ENCODE measurements around the gene CHD6. TPM values are rescaled to one million over a fixed set of nuclear protein-coding genes. Genes with fewer than 3 reads are reported as not detected.

The CHD6 gene
- total RNA-seq, 1 experiment from 2014 or later = 26.6 TPM

DNA sequence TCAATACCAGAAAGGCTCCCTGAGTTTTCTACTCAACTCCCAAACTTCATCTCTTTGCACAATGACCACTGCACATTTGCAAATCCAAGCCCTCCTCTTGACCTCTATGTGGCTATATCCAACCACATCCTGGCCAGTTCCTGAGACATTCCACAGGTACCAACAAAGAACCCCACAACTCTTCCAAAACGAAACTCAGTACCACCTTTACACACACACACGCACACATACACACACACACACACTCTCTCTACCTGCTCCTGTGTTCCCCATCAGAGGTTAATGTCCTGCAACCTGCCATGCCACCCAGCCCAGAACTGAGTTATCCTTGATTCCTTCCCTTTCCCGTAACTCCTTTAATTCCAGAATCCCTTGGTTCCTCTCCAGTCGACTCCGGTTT lies 58.5 kb downstream of the CHD6 start:
- no peak overlapping the region for H3K4me2 ChIP-seq (ENCODE audit: low read length)
- H3K9me2 ChIP-seq (ENCODE audit: insufficient read depth) = no peaks in the 10 kb centered on the region

DNA sequence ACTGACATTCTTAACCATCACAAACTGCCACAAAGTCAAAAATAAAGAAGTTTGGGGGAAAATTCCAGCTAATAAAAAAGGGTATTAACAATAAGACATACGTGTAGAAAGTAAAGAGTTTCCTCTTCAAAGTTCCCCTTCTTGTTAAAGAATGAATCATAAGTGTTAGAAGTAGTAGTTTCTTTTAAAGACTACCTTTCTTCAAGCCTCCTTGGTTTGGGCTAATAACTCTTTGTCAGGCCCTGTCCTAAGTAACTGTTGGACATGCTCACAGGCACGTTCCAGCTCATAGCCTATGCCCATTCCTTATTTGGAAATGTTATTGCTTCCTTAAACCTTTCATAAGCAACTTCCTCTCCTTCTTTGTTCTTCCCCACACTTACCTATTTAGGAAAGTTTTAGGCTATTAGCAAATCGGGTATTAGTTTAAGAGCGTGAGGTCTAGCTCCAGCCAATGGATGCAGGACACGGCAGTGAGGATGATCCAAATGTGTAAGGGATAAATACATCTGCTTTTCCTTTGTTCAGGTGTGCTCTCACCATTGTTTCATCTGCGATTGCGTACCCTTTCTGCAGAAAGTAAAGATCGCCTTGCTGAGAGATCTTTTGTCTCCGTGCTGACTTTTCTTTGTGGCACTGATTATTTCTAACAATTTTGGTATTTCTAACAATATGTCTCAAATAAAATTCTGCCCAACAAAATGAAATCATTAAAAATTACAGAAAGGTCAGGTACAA lies 64.9 kb downstream of the CHD6 start:
- Histone ChIP-seq H4K20me1 (ENCODE audit: insufficient read depth) (no peaks in the 10 kb centered on the region), H3K4me2 (ENCODE audit: low read length) (no peak overlapping the region), H3K9me2 (ENCODE audit: insufficient read depth) (no peaks in the 10 kb centered on the region), H3K27me3 (ENCODE audit: insufficient read depth, low read length) (no peaks in the 10 kb centered on the region), H2AFZ (ENCODE audit: low read depth, low read length, poor library complexity, severe bottlenecking) (no peak overlapping the region), H3K9ac (ENCODE audit: low read length) (no peak overlapping the region), H3K4me1 (ENCODE audit: control insufficient read depth in 1 of 2, insufficient read depth in 2 of 2, low read length in 2 of 2) (peaks cover 0 to 4% of the 10 kb centered on the region in 2 experiments; a peak in 2 of 4 replicates), H3K27ac (ENCODE audit: low read depth, low read length) (no peak overlapping the region), H3K36me3 (ENCODE audit: control insufficient read depth in 1 of 2, insufficient read depth in 2 of 2, low read length in 2 of 2) (no peaks in the 10 kb centered on the region), H3K4me3 (replicated peaks in 1 of 2; ENCODE audit: low read depth in 1 of 2, low read length in 2 of 2) (no peak overlapping the region), H3K79me2 (ENCODE audit: insufficient read depth, low read length) (no peaks in the 10 kb centered on the region), H3K9me3 (ENCODE audit: control insufficient read depth in 1 of 2, insufficient read depth in 1 of 2, low read depth in 1 of 2, low read length in 2 of 2) (no peaks in the 10 kb centered on the region)
- no TSS peak for BruUV-seq (replicated peaks)
- no peak for ATAC-seq
- ChIA-PET CTCF (no interaction called here), RAD21 (ENCODE audit: low non-redundant PET in 1 of 2, low total read pairs in 2 of 2, uncharacterized antibody in 2 of 2, unreplicated experiment in 2 of 2) (no interaction called here), POLR2A (no interaction called here)
- no peak for DNase-seq (ENCODE audit: low read depth, low spot score)
- intact Hi-C loops (cut with micrococcal nuclease) = no loop called here
- TF ChIP-seq YY1 (IDR thresholded peaks at IDR 0.05; ENCODE audit: extremely low read depth, insufficient replicate concordance, low read depth, low read length) (no peak), ELF1 (IDR thresholded peaks at IDR 0.05; ENCODE audit: borderline replicate concordance, low read depth) (no peak), EGR1 (IDR thresholded peaks at IDR 0.05; ENCODE audit: low read depth) (no peak), JUND (IDR thresholded peaks at IDR 0.05) (no peak), SP1 (IDR thresholded peaks at IDR 0.05; ENCODE audit: low read depth) (no peak), FOSL1 (IDR thresholded peaks at IDR 0.05; ENCODE audit: low read depth) (no peak)
- TF ChIP-seq, protein P1, sequence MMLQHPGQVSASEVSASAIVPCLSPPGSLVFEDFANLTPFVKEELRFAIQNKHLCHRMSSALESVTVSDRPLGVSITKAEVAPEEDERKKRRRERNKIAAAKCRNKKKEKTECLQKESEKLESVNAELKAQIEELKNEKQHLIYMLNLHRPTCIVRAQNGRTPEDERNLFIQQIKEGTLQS (IDR thresholded peaks at IDR 0.05) = no peak
- TF ChIP-seq, protein P2, sequence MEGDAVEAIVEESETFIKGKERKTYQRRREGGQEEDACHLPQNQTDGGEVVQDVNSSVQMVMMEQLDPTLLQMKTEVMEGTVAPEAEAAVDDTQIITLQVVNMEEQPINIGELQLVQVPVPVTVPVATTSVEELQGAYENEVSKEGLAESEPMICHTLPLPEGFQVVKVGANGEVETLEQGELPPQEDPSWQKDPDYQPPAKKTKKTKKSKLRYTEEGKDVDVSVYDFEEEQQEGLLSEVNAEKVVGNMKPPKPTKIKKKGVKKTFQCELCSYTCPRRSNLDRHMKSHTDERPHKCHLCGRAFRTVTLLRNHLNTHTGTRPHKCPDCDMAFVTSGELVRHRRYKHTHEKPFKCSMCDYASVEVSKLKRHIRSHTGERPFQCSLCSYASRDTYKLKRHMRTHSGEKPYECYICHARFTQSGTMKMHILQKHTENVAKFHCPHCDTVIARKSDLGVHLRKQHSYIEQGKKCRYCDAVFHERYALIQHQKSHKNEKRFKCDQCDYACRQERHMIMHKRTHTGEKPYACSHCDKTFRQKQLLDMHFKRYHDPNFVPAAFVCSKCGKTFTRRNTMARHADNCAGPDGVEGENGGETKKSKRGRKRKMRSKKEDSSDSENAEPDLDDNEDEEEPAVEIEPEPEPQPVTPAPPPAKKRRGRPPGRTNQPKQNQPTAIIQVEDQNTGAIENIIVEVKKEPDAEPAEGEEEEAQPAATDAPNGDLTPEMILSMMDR (IDR thresholded peaks at IDR 0.05 in 2 of 3, conservative IDR thresholded peaks at IDR 0.05 in 1 of 3; ENCODE audit: borderline replicate concordance in 1 of 3, insufficient read depth in 1 of 3, low read depth in 2 of 3, low read length in 2 of 3) = no peak
- TF ChIP-seq, protein P3, sequence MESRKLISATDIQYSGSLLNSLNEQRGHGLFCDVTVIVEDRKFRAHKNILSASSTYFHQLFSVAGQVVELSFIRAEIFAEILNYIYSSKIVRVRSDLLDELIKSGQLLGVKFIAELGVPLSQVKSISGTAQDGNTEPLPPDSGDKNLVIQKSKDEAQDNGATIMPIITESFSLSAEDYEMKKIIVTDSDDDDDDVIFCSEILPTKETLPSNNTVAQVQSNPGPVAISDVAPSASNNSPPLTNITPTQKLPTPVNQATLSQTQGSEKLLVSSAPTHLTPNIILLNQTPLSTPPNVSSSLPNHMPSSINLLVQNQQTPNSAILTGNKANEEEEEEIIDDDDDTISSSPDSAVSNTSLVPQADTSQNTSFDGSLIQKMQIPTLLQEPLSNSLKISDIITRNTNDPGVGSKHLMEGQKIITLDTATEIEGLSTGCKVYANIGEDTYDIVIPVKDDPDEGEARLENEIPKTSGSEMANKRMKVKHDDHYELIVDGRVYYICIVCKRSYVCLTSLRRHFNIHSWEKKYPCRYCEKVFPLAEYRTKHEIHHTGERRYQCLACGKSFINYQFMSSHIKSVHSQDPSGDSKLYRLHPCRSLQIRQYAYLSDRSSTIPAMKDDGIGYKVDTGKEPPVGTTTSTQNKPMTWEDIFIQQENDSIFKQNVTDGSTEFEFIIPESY (IDR thresholded peaks at IDR 0.05; ENCODE audit: extremely low read depth, insufficient replicate concordance, low read length) = no peak

More for the DNA sequence above, 58.5 kb downstream of the CHD6 start:
- Histone ChIP-seq H3K27ac (ENCODE audit: low read depth, low read length) (no peak overlapping the region), H3K79me2 (ENCODE audit: insufficient read depth, low read length) (peaks cover 12% of the 10 kb centered on the region), H3K36me3 (ENCODE audit: control insufficient read depth in 1 of 2, insufficient read depth in 2 of 2, low read length in 2 of 2) (no peaks in the 10 kb centered on the region), H2AFZ (ENCODE audit: low read depth, low read length, poor library complexity, severe bottlenecking) (no peak overlapping the region), H3K27me3 (ENCODE audit: insufficient read depth, low read length) (no peaks in the 10 kb centered on the region), H3K4me1 (ENCODE audit: control insufficient read depth in 1 of 2, insufficient read depth in 2 of 2, low read length in 2 of 2) (no peaks in the 10 kb centered on the region), H4K20me1 (ENCODE audit: insufficient read depth) (no peaks in the 10 kb centered on the region), H3K4me3 (replicated peaks in 1 of 2; ENCODE audit: low read depth in 1 of 2, low read length in 2 of 2) (no peak overlapping the region), H3K9ac (ENCODE audit: low read length) (no peak overlapping the region), H3K9me3 (ENCODE audit: control insufficient read depth in 1 of 2, insufficient read depth in 1 of 2, low read depth in 1 of 2, low read length in 2 of 2) (no peaks in the 10 kb centered on the region)
- DNase-seq (ENCODE audit: low read depth, low spot score) (no peak), ATAC-seq (no peak)
- CTCF ChIA-PET = no interaction called here
- intact Hi-C loops (cut with micrococcal nuclease) = no loop called here
- POLR2A ChIA-PET = no interaction called here
- no TSS peak for BruUV-seq (replicated peaks)
- no peak for TF ChIP-seq ELF1 (IDR thresholded peaks at IDR 0.05; ENCODE audit: borderline replicate concordance, low read depth)
- TF ChIP-seq, protein P2 (IDR thresholded peaks at IDR 0.05 in 2 of 3, conservative IDR thresholded peaks at IDR 0.05 in 1 of 3; ENCODE audit: borderline replicate concordance in 1 of 3, insufficient read depth in 1 of 3, low read depth in 2 of 3, low read length in 2 of 3) = no peak
- RAD21 ChIA-PET (ENCODE audit: low non-redundant PET in 1 of 2, low total read pairs in 2 of 2, uncharacterized antibody in 2 of 2, unreplicated experiment in 2 of 2) = no interaction called here

Measured in HCT116 (cell line).